HG03039 (cell line): Measurements from ENCODE around the gene MSMP.

Experiments used
- ATAC-seq: cut with Tn5 transposase; IDR thresholded peaks from one replicate; pipeline ENCODE4 v1.9.1; 2021; ENCODE audit warnings: mild to moderate bottlenecking, moderate library complexity; ENCODE audit not compliant: unreplicated experiment

MSMP gene

DNA sequence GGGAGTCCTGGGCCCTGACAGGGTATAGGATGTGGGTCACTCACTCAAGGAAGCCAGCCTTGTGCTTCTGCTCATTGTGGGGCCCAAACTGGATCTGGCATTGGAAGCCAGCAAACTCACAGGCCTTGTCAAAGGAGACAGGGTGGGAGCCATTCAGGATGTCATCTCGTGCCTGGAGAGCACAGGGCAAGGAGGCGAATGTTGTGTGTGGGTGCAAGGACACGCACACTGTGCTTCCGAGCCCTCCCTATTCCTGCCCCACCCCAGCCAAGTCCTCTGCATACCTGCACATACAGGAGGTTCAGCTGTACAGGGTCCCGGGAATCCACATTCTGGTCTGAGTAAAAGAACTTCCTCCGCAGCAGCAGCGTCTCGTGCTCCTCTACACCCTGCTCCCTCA is 30.2 kb downstream of the MSMP start:
- no peak for ATAC-seq

GRCh38 chr9:35723426-35723825 is 30.6 kb downstream of the MSMP start:
- ATAC-seq, result no peak

DNA sequence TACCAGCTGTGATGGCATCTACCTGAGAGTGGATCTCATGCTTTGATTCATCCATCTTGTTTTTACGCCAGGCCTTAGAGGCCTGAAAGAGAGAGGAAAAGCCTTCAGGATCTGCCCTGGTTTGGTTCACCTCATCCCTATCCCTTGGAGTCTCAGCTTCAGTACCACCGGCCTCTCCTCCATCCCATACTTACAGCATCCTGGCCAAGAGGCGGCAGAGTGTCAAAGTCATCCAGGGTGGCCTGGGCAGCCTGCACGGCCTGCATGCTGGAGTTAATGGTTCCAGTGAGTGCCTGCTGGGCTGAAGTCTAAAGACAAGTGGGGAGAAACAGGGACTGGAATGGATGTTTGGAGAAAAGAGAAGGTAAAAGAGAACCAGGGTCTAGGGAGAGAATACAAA is 34.5 kb downstream of the MSMP start:
- no peak for ATAC-seq

DNA sequence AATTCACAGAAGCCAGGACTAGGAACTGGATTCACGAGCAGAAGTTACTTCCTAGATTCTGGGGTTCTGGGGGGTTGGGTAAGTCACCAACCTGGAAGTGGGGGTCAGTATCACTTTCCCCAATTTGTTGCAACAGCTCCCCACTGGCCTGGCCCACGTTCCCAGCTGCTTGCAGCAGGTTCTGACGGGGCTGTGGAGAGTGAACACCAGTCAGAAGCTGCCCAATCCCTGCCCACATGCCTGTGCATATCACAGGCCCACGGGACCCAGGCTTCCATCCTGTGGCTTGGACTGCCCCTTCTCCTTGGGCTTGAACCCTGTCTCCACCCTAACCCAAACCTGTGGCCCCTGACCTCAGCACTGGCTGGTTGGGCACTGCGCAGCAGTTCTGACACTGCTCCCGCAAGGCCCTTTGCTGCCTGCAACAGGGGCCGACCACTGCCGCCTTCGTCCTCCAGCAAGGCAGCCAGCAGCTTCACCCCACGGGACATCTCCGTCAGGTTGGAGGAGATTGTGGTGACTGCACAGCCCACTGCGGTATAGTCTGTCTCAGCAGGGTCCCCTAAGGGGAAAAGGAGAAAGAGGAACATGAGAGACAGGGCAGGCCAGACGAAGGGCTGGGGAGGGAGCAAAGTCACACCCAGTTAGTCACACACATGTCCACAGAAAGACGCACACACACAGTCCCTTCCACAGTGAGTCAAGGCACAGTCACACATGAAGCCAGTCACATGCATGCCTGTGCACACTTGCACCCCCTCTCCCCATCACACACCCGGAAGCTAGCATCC is 35.2 kb downstream of the MSMP start:
- ATAC-seq, result no peak

GRCh38 chr9:35717132-35717870 is 36.8 kb downstream of the MSMP start:
- ATAC-seq, result no peak

GRCh38 chr9:35716230-35716629 is 37.8 kb downstream of the MSMP start:
- ATAC-seq, result no peak

- ATAC-seq, result no peak
Observed at GRCh38 chr9:35714579-35715252, 39.4 kb downstream of the MSMP start.

DNA sequence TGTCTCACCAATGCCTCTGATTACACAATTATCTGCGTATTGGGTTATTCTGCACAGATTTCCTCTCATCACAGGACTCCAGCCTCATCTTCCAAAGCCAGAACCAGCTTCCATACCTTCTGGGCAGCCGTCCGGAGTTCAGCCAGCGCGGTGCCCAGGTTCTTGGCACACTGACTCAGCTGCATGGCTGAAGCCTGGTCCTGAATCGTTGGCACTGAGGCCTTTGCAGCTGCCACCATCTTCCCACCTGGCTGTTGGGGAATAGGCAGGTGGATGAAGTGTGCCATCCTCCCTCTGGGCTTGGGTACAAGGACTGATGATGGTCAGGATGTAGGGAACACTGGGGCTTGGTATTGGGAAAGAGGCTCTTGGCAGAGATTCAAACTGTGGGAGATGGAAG is 40.0 kb downstream of the MSMP start:
- no peak for ATAC-seq

DNA sequence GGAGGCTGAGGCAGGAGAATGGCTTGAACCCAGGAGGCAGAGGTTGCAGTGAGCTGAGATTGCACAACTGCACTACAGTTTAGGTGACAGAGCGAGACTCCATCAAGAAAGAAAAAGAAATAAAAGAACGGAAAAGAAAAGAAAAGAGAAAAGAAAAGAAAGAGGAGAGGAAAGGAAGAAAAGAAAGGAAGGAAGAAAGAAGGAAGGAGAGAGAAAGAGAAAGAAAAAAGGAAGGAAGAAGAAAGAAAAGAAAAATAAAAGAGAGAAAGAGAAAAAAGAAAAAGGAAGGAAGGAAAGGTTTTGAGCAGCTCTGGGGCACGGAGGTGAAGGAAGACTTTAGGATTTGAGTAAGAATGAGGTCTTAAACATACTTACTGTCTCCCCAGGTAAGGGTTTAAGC is 40.5 kb downstream of the MSMP start:
- ATAC-seq, result no peak

GRCh38 chr9:35712762-35713400 is 41.2 kb downstream of the MSMP start:
- no peak for ATAC-seq

- no peak for ATAC-seq
Observed at GRCh38 chr9:35711501-35712428, 42.3 kb downstream of the MSMP start.

- ATAC-seq, result no peak
Observed at GRCh38 chr9:35710818-35711500, 43.1 kb downstream of the MSMP start.

DNA sequence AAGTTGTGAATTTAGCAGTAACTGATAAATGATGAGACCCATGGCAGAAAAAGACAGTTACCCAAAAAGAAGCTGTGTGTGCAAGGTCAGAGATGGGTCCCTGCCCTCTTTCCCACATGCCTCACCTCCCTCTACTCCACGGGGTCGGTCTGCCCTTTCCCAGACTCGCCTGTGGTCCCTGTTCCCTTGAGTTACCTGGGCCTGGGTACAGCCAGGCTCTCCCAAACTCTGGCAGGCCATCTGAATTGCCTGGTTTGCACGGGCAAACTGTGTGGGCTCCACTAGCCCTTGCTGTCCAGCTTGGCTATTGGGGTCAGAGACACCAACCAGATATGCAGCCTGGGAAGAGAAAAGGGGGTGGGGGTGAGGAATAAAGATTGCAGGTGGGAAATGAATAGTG is 45.9 kb downstream of the MSMP start:
- no peak for ATAC-seq

DNA sequence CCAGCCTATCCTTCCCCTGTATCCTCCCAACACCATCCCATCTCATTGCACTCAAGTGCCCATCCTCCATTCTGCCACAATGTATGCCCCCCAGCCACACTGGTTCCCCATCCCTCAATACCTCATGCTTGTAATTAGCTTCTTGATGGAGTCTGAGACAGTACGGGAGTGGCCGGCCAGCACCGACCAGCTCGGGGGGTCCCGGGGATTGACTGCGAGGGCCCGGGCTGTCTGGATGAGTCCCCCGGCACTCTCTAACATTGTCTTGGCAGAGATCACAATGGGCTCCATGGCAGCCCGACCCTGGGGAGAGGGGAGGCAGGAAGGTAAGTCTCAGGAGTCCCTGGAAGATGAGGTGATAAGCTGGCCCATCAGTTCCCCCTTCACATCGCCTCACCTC is 47.1 kb downstream of the MSMP start:
- no peak for ATAC-seq

DNA sequence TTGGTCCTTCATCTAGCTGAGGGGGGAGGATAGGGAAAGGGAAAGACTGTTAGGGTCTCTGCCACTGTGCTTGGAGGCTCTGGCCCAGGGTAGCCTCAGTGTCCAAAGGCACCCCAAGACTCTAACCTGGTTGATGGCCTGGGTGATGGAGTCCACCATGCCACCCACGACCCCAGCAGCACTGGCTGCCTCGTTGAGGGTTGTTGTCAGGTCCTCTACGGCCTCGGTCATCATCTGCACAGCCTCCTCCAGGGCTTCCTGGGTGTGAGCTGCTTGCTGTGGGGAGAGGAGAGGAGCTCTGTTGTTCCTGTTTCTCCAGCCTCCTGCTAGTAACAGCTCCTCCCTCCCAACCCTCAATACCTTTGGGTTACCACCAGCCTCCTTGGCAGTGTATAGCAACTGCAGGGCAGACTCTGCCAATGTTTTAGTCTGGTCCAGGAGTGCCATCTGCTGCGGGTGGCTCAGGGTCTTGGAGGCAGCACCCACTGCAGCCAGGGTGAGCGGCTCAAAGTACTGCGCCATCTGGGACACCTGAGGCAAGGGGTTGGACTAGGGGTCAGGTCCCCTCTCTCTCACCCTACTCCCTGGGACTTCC is 48.1 kb downstream of the MSMP start:
- no peak for ATAC-seq

DNA sequence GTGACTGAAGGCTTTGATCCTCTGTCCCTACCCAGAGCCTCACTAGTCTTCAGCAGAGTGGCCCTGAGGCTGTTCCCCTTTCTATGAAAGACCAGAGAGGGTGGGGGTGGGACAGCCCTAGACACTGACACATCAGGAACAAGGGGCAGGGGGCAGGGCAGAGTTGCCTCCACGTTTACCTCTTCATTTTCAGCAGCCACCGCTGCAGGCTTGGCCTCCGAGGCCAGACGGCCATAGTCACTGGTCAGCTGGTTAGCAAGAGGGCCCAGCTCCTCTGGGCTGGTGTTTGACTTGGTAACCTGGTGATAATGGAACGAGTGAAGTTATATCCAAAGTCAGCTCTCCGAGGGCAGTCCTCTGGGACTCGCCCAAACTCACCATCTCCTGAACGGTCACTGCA is 48.7 kb downstream of the MSMP start:
- ATAC-seq, result no peak

DNA sequence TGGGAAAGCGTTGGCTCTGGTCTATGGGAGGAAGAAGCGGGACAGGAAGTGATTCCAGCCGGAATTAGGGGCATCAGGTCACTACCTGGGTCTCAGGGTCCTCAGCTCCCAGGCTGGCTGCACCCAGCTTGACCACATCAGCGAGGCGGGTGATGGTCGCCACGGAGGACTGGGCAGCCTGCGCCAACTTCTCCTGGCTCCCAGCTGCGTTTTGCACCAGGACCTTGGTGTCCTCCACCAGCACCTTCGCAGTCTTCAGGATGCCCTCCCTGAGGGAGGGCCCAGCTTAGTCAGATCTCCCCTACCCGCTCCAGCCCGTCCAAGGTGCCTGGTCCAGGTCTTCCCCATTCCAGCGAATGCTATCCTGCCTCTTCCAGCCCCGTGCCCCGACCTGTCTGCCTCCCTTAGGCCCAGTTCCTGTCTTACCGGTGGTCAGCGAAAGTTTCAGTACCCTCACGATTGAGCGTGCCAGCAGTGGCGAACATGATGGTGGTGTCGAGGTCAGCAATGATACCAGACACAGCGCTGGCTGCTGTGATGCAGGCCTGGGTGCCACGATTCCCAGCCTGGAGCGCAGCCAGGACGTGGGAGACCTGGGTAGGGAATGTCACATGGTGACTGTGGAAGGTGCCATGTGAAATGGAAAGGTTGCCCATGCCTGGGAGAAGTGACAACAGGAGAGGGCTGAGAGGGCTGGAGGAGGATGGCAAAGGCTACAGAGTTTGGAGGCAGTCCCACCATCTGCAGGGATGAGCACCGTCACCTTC is 50.0 kb downstream of the MSMP start:
- no peak for ATAC-seq
